ENCODE measurements around the gene WDR45B. TPM values are rescaled to one million over a fixed set of nuclear protein-coding genes. Genes with fewer than 3 reads are reported as not detected.

WDR45B gene
- polyA plus RNA-seq, 1 donor from 2014 or later, result 131 TPM

- no peak overlapping the region for H3K4me2 ChIP-seq (ENCODE audit: low read length)
- H3K79me2 ChIP-seq (replicated peaks; ENCODE audit: insufficient read depth, low read length), result no peaks in the 10 kb centered on the region
- no peaks in the 10 kb centered on the region for H3K9me2 ChIP-seq (ENCODE audit: insufficient read depth, low read length)
- TF ChIP-seq SMC3 (conservative IDR thresholded peaks at IDR 0.05; ENCODE audit: poor library complexity) (no peak), EP300 (conservative IDR thresholded peaks at IDR 0.05; ENCODE audit: poor library complexity, severe bottlenecking) (no peak), TAF1 (IDR thresholded peaks at IDR 0.05; ENCODE audit: low read depth) (no peak), RAD21 (conservative IDR thresholded peaks at IDR 0.05) (no peak), EZH2 (IDR thresholded peaks at IDR 0.05; ENCODE audit: borderline replicate concordance, insufficient read depth, low read length, poor library complexity, severe bottlenecking) (no peak), POLR2AphosphoS5 (IDR thresholded peaks at IDR 0.05) (no peak), MXI1 (conservative IDR thresholded peaks at IDR 0.05; ENCODE audit: poor library complexity, severe bottlenecking) (no peak)
- TF ChIP-seq, protein P1, sequence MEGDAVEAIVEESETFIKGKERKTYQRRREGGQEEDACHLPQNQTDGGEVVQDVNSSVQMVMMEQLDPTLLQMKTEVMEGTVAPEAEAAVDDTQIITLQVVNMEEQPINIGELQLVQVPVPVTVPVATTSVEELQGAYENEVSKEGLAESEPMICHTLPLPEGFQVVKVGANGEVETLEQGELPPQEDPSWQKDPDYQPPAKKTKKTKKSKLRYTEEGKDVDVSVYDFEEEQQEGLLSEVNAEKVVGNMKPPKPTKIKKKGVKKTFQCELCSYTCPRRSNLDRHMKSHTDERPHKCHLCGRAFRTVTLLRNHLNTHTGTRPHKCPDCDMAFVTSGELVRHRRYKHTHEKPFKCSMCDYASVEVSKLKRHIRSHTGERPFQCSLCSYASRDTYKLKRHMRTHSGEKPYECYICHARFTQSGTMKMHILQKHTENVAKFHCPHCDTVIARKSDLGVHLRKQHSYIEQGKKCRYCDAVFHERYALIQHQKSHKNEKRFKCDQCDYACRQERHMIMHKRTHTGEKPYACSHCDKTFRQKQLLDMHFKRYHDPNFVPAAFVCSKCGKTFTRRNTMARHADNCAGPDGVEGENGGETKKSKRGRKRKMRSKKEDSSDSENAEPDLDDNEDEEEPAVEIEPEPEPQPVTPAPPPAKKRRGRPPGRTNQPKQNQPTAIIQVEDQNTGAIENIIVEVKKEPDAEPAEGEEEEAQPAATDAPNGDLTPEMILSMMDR (IDR thresholded peaks at IDR 0.05; ENCODE audit: poor library complexity, severe bottlenecking), result no peak
- TF ChIP-seq, protein P2, sequence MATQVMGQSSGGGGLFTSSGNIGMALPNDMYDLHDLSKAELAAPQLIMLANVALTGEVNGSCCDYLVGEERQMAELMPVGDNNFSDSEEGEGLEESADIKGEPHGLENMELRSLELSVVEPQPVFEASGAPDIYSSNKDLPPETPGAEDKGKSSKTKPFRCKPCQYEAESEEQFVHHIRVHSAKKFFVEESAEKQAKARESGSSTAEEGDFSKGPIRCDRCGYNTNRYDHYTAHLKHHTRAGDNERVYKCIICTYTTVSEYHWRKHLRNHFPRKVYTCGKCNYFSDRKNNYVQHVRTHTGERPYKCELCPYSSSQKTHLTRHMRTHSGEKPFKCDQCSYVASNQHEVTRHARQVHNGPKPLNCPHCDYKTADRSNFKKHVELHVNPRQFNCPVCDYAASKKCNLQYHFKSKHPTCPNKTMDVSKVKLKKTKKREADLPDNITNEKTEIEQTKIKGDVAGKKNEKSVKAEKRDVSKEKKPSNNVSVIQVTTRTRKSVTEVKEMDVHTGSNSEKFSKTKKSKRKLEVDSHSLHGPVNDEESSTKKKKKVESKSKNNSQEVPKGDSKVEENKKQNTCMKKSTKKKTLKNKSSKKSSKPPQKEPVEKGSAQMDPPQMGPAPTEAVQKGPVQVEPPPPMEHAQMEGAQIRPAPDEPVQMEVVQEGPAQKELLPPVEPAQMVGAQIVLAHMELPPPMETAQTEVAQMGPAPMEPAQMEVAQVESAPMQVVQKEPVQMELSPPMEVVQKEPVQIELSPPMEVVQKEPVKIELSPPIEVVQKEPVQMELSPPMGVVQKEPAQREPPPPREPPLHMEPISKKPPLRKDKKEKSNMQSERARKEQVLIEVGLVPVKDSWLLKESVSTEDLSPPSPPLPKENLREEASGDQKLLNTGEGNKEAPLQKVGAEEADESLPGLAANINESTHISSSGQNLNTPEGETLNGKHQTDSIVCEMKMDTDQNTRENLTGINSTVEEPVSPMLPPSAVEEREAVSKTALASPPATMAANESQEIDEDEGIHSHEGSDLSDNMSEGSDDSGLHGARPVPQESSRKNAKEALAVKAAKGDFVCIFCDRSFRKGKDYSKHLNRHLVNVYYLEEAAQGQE (IDR thresholded peaks at IDR 0.05; ENCODE audit: borderline replicate concordance), result no peak
- no peaks in the 10 kb centered on the region for H3F3A ChIP-seq (ENCODE audit: insufficient read depth, low read length, poor library complexity, severe bottlenecking)
- H4K20me1 ChIP-seq (ENCODE audit: insufficient read depth), result no peaks in the 10 kb centered on the region
- H3K9ac ChIP-seq (ENCODE audit: low read length), result no peak overlapping the region
- no peaks in the 10 kb centered on the region for H3K27me3 ChIP-seq (ENCODE audit: insufficient read depth, low read depth, low read length)
- H2AFZ ChIP-seq (ENCODE audit: low read depth, low read length), result no peak overlapping the region
- H3K36me3 ChIP-seq (ENCODE audit: insufficient read depth, low read length), result peaks cover 4% of the 10 kb centered on the region
- no peak overlapping the region for H3K4me3 ChIP-seq (ENCODE audit: low read length)
- no peak overlapping the region for H3K27ac ChIP-seq (ENCODE audit: low read length)
- H3K9me3 ChIP-seq (ENCODE audit: low read length), result no peaks in the 10 kb centered on the region
These were observed 44.2 kb downstream of the WDR45B start for GRCh38 chr17:82603981-82604448.

- H2AFZ ChIP-seq (ENCODE audit: low read depth, low read length), result no peak overlapping the region
- no peaks in the 10 kb centered on the region for H3K9me3 ChIP-seq (ENCODE audit: low read length)
- H3K4me2 ChIP-seq (ENCODE audit: low read length), result no peak overlapping the region
- no peak for TF ChIP-seq RAD21 (conservative IDR thresholded peaks at IDR 0.05)
- TF ChIP-seq EZH2 (IDR thresholded peaks at IDR 0.05; ENCODE audit: borderline replicate concordance, insufficient read depth, low read length, poor library complexity, severe bottlenecking), result no peak
- TF ChIP-seq, protein P1 (IDR thresholded peaks at IDR 0.05; ENCODE audit: poor library complexity, severe bottlenecking), result no peak
- no peak for TF ChIP-seq MXI1 (conservative IDR thresholded peaks at IDR 0.05; ENCODE audit: poor library complexity, severe bottlenecking)
- TF ChIP-seq SMC3 (conservative IDR thresholded peaks at IDR 0.05; ENCODE audit: poor library complexity), result no peak
- no peak for TF ChIP-seq EP300 (conservative IDR thresholded peaks at IDR 0.05; ENCODE audit: poor library complexity, severe bottlenecking)
- TF ChIP-seq POLR2AphosphoS5 (IDR thresholded peaks at IDR 0.05), result no peak
- no peaks in the 10 kb centered on the region for H3K27me3 ChIP-seq (ENCODE audit: insufficient read depth, low read depth, low read length)
- H3K79me2 ChIP-seq (replicated peaks; ENCODE audit: insufficient read depth, low read length), result no peaks in the 10 kb centered on the region
- no peaks in the 10 kb centered on the region for H4K20me1 ChIP-seq (ENCODE audit: insufficient read depth)
- no peaks in the 10 kb centered on the region for H3K9me2 ChIP-seq (ENCODE audit: insufficient read depth, low read length)
- H3K36me3 ChIP-seq (ENCODE audit: insufficient read depth, low read length), result peaks cover 4% of the 10 kb centered on the region
- no peak overlapping the region for H3K27ac ChIP-seq (ENCODE audit: low read length)
- H3K4me3 ChIP-seq (ENCODE audit: low read length), result no peak overlapping the region
- H3K9ac ChIP-seq (ENCODE audit: low read length), result no peak overlapping the region
- H3F3A ChIP-seq (ENCODE audit: insufficient read depth, low read length, poor library complexity, severe bottlenecking), result no peaks in the 10 kb centered on the region
These were observed 45.1 kb downstream of the WDR45B start for GRCh38 chr17:82602986-82603710.
